GM18505 (cell line): ENCODE results near the gene SMARCA4.

Experiments used
- ATAC-seq: cut with Tn5 transposase; IDR thresholded peaks from one replicate; pipeline ENCODE4 v1.9.1; 2021; ENCODE audit not compliant: unreplicated experiment
- POLR2A ChIP-seq: IDR thresholded peaks from 4 replicates; pipeline ENCODE4 v1.6.1; 2011; ENCODE audit warnings: borderline replicate concordance; ENCODE audit not compliant: insufficient read depth, insufficient read length; ENCODE audit errors: extremely low read depth

SMARCA4 gene

DNA sequence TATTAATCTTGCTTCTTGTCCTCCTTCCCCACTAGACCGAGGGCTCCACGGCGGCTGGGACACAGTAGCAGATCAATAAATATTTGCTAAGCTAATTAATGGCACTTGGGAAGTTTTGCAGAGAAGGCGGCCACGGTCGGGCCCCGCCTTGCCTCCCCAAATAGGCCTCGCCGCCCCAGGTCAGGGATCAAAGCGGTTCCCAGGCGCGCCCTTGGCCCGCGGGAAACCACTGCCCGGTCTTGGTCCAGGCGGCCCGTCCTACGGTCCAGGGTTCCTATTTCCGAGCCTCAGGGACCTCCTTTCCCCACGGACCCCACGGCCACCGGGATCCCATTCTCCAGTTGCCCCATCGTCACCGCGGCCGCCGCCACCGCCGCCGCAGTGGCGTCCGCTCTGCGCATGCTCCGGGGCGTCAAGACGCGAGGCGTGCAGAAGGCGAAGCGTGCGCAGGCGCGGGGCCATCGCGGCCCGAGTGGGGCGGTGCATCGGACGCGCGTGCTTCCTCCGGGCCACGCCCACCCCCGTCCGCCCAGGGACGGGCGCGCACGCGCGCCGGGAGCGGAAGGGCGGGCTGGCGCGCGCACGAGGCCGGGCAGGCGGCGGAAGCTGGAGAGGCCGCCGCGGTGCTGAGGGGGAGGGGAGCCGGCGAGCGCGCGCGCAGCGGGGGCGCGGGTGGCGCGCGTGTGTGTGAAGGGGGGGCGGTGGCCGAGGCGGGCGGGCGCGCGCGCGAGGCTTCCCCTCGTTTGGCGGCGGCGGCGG, at the start of gene SMARCA4:
SMARCA4 (plus strand) TSS at position 717 of the 759 bp plus-strand sequence. CDS start 23,122 bp downstream, outside the sequence.
- ATAC-seq: peak; percentile 78
- peak; percentile 94 for TF ChIP-seq POLR2A

DNA sequence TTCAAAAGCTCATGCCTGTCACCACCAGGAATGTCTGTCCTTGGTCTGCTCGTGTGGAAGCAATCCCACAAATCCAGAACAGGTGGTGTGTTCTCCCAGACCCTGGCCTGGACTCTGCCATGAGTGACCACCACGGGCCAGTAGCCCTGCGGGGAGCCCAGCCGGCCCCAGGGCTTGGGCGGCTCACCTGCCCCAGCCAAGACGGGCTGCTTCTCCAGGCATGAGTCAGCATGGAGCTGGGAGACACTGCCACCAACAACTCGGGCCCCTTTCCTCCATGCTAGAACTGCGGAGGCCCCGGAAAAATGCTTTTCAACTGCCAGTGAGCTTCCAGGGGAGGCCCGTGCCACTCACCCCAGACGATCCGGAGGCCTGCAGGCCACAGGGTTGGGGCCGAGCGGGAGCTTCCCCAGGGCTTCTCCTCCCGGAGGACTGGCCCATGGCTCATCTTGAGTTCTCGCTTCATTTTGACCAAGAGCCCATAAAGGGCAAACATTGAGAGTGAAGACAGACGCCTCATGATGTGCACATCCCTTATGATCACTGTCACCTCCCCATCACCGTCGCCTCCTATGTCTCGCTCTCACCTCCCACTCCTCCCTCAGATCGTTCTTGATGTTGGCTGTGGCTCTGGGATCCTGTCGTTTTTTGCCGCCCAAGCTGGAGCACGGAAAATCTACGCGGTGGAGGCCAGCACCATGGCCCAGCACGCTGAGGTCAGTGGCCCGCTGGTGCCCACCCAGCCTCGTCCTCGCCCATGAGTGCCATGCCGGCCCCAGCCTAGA, 49.1 kb upstream of the SMARCA4 start:
- TF ChIP-seq POLR2A: no peak
- no peak for ATAC-seq

DNA sequence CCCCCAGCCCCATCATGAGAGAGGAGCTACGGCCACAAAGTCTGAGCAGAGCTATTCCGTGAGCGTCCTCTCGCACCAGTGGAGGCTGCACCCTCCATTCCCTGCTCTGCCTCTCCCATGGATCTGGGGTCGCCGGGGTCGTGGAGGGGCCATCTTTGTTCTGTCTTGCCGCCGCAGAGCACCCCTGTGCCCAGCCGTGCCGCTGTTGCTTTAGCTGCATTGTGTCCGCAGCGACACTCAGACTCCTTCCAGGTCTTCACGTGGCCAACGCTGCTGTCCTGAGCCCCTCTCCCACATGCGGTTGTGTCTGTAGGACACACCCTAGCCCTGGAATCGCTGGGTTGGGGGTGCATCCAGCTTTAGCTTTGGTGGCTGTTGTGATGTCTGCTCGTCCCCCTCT, 48.2 kb upstream of the SMARCA4 start:
- ATAC-seq: no peak
- TF ChIP-seq POLR2A: no peak

DNA sequence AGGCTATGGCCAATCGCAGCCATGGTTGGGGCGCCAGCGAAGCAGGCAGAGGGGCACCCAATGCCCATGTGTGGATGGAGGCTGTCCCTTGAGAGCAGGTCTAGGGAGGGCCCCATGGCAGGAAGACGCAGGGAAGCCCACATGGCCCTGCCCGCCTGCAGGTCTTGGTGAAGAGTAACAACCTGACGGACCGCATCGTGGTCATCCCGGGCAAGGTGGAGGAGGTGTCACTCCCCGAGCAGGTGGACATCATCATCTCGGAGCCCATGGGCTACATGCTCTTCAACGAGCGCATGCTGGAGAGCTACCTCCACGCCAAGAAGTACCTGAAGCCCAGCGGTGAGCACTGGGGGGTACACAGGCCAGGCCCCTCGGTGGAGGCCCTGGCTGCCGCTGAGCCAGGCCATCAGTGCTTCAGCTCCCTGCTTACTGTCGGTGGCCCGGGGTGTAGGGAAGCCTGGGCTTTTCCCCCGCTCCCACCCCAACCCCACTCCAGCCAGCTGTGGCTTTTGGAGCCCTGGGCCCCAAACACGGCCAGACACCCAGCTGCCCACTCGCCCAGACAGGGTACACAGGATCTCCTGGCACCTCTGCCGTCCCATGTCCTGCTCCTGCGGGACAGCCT, 47.0 kb upstream of the SMARCA4 start:
- ATAC-seq: no peak

DNA sequence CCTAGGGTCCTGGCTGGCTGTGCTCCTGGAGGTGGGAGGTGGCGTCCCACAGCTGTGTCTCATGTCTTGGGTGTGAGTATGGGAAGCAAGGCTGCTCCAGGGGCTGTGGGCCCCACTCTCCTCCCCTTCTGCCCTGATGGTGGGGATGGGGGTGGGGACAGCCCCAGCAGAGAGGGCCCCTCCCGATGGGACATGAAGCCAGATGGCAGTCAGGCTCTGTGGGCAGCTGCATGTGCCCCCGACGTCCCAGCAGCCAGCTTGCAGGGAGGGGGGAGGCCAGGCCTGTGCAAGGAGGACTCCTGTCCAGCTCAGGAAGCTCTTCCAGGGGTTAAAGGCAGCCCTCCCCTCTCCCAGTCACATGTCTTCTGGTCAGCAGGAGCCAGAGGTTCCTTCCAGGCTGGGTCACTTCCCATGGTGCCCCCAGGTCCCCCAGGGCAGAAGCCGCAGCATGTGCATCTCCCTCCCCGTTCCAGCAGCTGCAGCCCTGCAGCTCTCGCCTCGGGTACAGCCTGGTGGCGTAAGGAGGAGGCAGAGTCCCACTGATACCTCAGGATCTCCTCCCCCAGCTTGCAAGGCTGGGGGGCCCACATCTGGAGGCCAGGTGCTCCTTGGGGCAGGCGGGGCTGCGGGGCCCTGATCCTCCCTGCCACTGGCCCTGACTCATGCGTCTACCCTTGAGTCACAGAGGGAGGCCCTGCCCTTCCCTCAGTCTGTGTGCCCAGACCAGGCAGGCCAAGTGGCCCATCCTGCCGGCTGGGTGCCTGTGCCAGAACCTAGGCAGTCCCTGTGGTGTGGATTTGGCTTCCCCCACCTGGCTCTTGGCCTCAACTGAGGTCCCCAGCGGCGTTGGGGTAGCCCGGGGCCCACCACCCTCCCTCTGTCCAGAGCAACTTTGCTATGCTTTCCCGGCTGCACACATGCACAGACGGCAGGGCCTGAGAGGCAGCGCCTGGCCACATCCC, 45.4 kb upstream of the SMARCA4 start:
- ATAC-seq: no peak
- no peak for TF ChIP-seq POLR2A

More for the DNA sequence above, 47.0 kb upstream of the SMARCA4 start:
- TF ChIP-seq POLR2A: no peak

DNA sequence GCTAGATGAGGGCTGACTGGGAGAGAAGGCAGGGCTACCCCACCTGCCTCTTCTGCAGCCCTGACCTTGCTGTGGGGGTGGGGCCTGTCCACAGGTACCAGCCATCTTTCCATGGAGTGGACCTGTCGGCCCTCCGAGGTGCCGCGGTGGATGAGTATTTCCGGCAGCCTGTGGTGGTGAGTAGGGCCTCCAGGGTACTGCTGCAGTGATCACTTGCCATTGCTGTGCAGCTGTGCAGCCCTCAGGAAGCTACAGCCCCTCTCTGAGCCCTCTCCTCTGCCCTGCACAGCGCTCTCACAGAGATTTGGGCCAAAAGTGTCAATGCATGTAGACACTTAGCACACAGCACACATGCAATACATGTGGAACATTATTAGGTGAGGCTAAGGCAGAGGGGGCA, 44.2 kb upstream of the SMARCA4 start:
- TF ChIP-seq POLR2A: no peak
- no peak for ATAC-seq

DNA sequence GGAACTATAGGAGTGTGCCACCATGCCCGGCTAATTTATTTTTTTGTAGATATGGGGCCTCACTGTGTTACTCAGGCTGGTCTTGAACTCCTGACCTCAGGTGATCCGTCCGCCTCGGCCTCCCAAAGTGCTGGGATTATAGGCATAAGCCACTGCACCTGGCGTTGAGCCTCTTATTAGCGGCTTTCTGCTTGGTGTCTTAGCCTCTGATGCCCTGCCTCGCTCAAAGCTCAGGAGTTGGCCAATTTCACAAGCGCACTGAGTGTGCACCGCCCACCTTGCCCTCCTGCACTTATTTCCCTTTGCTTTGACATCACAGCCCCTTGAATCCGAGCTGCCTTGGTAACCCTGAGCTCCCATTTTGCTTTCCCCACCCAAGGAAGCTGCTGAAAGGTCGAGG, 42.5 kb upstream of the SMARCA4 start:
- TF ChIP-seq POLR2A: no peak
- no peak for ATAC-seq

DNA sequence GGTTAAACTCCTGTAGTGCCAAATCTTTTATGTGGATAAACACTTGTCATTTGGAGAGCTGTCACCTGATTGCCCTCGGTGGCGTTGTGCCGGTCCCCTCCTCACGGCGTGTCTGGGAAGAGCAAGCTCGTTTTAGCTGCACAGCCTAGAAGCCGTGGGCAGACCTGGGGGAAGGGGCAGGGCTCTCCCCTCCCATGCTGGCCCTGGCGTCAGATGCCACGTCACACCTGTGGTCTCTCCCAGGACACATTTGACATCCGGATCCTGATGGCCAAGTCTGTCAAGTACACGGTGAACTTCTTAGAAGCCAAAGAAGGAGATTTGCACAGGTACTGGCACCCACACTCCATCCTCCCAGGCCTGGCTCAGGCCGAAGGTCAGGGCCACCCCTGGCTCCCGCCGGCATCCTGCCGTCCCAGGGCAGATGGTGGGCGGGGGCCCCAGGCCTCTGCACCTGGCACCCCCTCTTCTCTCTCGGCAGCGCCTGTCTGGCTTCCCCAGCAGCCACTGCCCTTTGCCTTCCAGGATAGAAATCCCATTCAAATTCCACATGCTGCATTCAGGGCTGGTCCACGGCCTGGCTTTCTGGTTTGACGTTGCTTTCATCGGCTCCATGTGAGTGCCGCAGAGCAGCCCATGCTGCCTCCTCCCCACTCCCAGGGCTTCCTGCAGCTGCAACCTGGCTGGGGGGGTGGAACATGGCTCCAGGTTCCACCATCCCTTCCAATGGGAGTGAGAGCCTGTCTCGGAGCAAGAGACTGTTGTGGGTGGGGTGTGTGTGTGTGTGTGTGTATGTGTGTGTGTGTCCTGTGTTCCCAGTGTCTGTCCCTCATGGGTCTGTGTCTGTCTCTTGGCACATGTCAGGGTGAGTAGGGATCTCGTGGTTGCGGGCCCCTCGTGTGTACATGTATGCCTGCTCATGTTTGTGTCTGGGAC, 41.2 kb upstream of the SMARCA4 start:
- no peak for TF ChIP-seq POLR2A
- ATAC-seq: no peak

DNA sequence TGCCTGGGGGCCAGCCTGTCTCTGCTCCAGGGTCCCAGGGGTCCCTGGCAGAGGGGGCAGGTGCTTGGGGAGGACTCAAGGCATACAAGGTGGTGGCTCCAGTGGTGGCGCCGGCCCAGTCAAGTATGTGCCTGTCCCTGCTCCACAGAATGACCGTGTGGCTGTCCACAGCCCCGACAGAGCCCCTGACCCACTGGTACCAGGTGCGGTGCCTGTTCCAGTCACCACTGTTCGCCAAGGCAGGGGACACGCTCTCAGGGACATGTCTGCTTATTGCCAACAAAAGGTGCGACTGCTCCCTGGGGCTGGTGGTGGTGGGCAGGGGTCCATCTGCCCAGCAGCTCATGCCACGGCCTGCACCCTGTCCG, 40.6 kb upstream of the SMARCA4 start:
- no peak for TF ChIP-seq POLR2A
- no peak for ATAC-seq

DNA sequence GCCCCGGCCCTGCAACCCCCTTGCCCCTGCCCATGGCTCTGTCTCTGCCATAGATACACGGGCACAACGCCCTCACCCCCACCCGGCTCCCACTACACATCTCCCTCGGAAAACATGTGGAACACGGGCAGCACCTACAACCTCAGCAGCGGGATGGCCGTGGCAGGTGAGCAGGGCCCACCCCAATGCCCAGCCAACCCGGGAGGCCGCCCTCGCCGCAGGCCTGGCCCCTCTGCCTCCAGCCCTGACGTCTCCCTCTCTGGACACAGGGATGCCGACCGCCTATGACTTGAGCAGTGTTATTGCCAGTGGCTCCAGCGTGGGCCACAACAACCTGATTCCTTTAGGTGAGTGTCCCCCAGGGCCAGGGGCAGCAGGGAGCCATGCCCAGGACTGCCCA, 40.0 kb upstream of the SMARCA4 start:
- peak; percentile 15 for TF ChIP-seq POLR2A
- no peak for ATAC-seq

DNA sequence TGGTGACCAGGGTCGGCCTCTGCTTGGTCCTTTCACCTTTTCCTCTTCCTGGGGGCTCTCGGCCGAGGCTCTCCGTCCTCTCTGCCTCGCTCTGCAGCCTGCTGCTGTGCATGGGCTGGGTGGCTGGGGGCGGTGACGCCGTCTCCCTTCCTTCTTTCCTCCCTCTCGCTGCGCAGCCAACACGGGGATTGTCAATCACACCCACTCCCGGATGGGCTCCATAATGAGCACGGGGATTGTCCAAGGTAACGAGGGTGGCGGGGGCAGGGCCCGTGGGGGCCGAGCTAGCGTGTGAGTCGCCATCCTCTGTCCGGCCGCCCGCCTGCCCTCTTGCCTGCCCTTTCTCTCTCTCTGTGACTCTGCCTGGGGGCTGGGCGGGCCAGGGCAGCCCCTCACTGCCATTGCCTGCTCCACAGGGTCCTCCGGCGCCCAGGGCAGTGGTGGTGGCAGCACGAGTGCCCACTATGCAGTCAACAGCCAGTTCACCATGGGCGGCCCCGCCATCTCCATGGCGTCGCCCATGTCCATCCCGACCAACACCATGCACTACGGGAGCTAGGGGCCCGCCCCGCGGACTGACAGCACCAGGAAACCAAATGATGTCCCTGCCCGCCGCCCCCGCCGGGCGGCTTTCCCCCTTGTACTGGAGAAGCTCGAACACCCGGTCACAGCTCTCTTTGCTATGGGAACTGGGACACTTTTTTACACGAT, 39.5 kb upstream of the SMARCA4 start:
- TF ChIP-seq POLR2A: no peak
- ATAC-seq: no peak
